ENCODE data around the gene CBS.
"Not testable (repeated sequence)": the region's sequence is repeated elsewhere in the genome, so short reads cannot be mapped to it uniquely, and the experiment has no call there.

Gene CBS

DNA sequence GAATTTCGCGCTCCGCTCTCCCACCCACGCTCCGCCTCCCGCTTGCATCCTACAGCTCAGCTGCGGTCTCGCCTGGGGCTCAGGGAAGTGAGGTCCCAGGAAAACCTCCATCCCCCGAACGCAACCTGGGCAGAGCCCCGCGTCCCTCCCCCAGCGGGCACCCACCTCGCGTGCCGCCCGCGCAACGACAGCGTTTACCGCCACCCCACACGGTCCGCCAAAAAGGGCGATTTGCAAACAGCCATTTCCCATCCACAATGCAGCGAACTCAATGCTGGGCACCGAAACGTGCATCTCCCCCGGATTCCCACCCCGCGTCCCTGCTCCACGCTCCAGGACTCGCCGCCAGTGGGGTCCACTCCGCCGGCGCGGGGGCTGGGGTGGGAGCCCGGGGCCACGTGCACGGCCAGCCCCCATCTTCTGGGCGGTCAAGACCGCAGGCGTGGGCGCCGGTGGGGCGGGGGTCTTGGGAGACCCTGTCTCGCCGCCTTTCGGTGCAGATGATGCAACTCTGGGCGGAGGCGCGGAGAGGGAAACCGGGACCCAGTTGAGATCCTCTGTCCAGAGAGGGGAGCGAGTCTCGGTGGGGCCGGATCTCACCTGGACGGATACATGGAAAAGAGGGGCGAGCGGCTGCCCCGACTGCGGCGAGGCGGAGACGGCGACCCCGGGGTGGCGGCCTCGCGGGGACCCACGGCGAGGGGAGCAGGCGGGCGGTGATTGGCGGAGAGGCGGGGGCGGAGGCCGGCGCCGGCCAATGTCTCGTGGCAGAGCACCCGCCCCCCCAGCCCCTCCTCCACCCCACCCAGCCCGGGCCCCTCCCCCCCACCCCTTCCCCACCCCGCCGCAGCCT is at the start of gene CBS:
CBS (minus strand) TSS at position 666 of the 853 bp plus-strand sequence. CDS start 3,642 bp downstream, outside the sequence.
- not testable (repeated sequence) for DNase-seq

DNA sequence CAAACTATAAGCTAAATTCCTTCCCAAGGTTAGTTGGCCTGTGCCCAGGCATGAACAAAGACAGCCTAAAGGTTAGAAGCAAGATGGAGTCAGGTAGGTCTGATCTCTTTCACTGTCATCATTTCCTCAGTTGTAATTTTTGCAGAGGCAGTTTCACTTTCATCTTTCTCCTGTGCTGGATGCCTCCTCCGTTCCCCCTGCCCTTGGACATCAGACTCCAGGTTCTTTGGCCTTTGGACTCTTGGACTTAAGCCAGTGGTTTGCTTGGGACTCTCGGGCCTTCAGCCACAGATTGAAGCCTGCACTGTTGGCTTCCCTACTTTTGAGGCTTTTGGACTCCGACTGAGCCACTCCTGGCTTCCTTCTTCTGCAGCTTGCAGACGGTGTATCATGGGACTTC is 40.3 kb upstream of the CBS start:
- DNase-seq = not testable (repeated sequence)

DNA sequence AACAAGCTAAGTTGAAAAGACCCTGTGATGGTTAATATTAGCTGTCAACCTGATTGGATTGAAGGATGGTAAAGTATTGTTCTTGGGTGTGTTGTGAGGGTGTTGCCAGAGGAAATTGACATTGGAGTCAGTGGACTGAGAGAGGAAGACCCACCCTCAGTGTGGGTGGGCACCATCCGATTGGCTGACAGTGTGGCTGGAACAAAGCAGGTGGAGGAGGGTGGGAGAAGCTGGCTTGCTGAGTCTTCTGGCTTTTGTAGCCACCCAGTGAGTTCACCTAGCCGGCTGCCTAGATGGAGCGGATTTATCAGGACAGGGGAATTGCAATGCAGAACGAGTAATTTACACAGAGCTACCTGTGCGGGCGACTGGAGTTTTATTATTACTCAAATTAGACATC is 38.8 kb upstream of the CBS start:
- not testable (repeated sequence) for DNase-seq

DNA sequence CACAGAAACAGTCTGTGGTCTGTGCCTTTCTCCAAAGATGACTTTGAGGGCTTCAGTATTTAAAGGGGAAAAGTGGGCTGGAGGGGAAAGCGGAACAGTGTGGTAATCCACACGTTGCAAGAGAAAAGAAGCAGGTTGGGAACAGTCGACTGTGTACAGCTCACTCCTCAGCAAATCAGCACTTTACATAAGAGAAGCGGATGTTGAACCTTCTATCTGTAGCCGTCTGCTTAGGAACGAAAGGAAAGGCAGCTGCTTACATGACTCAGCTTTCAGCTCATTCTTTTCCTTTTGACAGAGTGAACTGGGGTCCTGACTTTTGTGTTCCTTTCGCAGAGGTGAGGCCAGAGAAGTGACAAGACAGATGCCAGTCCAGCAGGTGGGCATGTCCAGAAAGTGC is 33.4 kb upstream of the CBS start:
- DNase-seq = not testable (repeated sequence)

DNA sequence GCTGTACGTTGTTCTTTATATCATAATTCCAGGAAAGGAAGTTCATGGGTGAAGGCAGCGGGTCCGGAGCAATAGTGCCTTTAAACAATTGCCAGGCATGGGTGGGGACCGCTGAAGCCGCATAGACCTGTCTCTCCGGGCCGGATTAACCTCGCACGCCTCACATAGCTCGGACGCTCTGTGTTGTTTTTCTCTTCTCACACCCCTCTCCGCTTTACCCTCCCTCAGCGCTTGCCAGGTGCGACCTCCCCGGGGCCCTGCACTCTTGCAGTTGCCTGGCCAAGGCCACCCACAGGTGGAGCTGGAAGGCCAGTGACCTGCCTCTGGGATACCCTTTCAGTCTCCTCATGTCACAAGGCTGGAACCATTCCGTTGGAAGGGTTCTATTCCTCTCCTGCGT is 32.5 kb upstream of the CBS start:
- DNase-seq = not testable (repeated sequence)

DNA sequence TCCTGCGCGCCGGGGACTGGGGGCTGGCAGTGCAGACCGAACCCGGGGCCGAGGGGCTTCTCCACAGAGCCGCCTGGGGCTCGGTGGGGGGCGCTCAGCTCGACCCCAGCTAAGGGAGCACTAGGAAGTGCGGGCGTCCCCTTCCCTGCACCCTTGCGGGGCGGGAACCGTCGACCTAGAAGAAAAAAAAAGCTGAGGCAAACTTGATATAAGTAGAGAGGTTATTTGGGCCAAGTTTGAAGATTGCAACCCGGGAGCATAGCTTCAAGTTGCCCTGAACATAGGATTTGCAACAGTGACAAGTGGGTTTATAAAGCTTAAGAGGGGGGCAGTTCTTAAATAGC is 32.1 kb upstream of the CBS start:
- not testable (repeated sequence) for DNase-seq

DNA sequence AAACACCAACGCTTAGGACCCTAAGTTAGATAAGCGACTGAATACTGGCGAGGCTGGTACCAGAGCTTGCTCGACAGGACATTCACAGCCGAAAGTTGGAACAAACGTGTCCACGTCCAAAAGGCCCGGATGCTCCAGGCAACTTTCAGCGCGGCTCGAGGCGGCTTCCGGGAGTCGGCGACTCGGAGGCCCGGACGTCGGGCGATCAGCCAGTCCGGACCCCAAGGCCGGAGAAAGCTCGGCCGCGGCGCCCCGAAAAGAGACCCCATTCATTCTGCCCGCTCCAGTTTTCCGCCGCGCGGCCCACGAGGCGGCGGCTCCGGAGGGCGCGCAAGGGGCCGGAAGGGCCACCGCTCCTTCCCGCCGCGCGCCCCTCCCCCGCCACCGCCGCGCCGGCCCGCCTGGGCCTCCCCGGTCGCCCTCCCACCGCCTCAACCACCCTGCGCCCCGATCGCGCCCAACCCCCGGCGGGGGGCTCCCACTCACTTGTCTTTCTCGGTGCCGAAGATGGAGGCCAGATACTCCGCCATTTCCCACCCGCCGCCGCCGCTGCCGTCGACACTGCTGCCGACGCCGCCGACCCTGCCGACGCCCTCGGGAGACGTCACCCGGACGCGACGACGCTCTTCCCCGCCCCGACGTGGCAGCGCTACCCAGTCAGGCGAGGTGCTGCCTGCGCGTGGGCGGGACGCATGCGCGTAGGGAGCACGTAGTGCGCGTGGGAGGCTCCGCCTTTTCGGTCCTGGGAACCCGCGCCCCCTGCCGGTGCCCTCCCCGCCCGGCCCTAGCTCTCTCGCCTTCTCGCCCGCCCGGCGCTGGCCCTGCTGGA is 31.5 kb upstream of the CBS start, which contains the start of gene U2AF1:
U2AF1 (minus strand) TSS at position 606 of the 829 bp plus-strand sequence; CDS start at position 530, 76 bp downstream.
- DNase-seq = not testable (repeated sequence)

DNA sequence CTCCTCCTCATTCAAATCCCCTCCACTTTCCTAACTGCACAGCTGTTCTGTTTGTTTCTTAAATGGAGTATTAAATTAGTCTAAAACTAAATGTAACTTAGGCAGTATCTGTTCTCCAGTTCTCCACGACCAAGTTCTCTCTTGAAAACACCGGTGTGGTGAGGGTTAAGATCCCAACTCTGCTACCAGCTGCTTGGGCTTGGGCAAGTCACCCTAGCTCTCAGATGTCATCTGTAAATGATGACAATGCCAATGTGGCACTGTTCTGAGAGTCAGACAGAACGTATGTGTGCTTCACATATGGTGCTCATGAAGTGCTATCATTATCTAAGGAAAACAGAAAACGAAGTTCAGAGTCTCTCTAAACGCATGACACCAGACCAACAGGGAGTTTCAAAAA is 29.0 kb upstream of the CBS start:
- not testable (repeated sequence) for DNase-seq

DNA sequence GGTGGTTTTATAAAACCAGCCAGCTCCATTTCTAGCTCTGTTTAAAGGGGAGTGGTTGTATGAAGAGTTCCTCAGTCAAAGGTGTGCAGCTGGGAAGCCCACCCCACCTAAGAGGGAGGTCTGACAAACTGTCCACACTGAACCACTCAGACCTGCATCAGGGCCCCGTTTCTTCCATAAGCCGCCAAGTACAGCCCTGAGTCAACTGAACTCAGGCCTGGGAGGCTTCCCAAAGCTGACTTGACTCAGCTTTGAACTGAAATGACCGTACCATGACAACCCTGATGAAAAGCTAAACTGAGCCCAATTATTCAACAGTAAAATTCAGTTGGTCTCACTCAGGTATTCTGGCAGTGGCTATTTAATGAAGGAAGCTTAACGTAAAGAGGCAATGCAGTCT is 26.6 kb upstream of the CBS start:
- not testable (repeated sequence) for DNase-seq

DNA sequence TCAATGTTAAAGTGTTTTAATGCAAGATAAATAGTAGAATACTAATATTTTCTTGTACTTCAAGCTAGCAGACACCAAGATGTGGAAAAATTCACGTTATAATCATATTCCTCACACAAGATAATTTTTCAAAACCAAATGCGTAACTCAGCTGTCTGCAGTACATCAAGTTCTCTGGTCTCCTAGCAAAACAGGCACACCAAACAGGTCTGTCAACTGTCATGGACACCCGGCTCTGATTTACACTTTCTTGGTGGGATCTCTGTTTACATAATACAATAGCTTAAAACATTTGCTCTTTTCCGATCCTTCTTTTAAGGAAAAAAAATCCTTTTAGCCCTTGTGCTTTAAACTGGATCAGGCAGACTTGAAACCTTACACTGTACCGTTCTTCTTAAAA is 26.0 kb upstream of the CBS start:
- DNase-seq = not testable (repeated sequence)

DNA sequence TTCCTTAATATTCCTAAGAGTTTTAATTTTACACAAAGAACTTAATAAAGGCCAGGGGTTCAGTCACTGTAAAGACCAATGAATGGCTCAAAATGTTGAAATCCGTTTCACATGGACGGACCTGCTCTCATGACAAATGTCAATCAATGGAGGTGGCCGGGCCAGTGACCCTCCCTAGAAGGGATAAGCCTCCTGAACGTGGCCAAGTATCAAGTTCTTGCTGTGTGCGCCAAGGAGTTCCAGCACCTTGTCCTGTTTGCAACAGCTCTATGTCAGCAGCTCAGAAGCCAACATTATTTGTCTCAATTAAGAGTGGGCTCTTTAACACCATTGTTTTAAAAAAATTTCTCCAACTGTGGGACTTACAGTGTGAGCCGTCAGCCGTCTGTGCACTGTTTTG is 25.4 kb upstream of the CBS start:
- not testable (repeated sequence) for DNase-seq

DNA sequence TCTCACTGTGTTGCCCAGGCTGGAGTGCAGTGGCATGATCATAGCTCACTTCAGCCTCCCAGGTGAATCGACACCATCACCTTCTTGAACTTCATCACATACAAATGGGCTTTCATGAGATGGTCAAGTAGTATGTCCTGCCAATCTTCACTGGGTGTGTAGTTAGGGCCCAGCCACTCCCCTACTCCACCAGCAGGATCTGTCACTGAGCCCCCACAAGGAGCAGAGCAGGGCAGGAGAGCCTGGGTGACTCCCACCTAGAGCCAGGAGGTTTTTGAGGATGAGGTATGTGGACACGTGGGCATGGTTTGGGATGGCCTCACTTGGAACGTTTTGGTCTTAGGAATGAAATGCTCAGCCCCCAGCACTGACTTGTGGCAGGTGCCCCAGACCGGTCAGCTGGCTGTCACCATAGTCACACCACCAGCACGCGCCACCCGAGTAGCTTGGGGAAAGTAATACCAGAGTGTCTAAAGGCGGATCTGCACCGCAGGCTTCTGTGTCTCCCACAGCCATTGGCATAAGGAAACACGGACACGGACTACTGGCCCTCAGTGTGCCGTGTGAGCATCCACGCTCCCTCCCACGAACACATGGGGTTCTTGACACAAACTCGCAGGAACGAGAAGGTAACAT is 16.5 kb upstream of the CBS start:
- DNase-seq = not testable (repeated sequence)

DNA sequence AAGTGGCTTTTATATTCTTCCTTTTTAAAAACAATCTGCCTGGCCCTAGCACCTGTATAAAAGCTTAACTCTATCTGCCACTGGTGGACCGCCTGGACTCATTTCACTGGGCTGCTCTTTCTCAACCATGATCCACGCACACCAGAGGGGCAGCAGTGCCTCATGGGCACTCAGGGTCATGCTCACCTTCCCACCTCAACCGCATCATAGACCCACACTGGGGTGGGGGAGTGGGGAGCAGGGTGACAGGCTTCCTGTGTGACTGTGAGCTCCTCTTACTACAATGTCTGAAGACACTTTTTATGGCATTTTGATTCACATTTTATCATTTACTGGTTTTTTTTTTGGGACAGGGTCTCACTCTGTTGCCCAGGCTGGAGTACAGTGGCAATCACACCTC is 15.3 kb upstream of the CBS start:
- DNase-seq = not testable (repeated sequence)

DNA sequence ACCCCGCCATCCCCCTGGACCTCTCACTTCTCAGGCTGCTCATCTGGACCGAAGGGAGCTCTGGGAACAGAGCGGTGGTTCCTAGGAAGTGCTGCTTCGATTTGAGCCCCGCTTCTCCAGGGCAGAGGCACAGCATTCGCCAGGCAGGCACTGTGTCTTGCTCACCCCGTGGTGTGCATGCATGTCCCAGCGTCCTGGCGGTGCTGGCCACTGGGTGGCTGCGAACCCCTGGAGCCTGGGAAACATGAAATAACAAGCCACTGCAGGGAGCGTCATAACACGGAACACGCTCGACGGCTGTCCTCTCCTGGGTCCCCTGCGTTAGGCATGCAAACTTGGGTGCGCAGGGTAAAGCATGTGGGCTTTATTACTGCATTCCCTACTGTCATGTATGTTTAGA is 13.8 kb upstream of the CBS start:
- DNase-seq = not testable (repeated sequence)

DNA sequence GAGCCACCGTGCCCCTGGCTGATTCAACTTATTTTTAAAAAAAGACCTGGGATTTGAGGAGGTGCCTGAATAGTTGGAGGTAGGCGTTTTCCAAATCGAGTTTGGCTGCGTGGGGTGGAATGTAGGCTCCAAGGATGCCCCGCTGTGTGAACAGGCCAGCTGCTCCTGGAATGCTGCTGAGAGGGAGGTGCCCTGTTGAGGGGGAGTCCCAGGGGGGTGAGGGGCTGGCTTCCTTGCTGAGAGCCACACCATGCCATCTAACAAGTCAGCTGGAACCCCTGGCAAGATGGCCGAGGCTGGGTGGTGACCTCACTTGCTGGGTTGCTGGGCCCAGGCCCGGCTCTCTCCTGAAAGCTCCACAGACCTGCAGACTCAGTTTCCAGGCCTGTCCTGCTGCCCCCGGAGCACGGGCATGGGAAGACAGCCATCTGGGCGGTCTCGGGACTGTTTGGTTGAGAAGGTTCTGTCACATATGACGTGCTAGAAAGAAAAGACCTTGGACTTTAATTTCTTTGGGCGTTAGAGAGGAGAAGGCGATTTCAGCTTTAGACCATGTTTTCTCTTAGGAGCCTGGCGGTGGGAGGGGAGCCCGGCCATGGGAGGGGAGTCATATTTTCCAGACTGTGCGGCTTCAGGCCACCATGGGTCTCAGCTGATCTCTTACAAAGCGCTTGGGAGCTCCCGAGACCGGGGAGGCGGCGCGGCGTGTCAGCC is 7.1 kb upstream of the CBS start:
- not testable (repeated sequence) for DNase-seq

DNA sequence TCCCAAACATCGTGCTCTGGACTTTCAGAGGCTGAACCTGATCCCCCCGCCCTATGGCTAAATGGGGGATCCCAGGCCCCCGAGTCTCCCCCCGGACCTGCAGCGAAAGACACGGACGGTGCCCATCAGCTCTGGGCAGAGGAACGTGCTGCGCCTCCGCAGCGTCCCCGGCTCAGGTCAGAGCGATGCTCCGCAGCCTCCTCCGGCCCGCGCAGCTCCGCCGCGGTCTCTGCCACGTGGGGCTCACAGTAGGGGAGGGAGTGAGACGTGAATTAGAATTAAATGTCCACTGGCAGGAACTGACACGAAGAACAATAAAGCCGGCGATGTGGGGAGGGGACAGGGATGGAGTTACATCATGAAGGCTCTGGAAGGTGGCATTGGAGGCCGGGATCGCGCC is 1.0 kb upstream of the CBS start:
- DNase-seq = not testable (repeated sequence)

DNA sequence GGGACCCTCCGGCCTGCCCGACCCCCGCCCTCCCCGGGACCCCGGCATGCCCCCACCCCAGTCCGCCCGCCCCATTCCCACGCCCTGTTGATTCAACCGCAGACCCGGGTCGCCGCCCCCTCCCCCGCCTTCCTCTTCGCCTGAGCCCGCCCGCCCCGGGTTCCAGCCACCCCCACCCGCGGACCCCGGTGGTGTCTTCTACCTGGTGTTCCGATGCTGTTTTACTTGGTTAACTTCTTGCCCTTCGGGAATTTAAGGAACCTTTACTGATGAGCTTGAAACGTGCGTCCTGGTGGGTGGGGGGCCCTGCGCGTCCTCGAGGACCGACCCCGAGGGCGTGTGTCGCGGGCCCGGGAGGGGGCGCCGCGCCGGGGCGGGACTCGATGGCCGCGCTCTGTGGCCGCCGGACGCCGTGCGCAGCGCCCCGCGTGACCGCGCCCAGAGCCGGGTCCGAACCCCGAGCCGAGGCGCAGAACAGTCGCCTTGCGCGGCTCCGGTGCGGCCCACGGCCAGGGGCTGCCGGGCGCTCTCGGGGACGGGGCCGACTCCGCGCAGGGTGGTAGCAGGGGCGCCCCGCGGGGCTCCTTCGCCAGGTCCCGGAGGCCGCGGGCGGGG is 495 bp upstream of the CBS start:
- DNase-seq = not testable (repeated sequence)

DNA sequence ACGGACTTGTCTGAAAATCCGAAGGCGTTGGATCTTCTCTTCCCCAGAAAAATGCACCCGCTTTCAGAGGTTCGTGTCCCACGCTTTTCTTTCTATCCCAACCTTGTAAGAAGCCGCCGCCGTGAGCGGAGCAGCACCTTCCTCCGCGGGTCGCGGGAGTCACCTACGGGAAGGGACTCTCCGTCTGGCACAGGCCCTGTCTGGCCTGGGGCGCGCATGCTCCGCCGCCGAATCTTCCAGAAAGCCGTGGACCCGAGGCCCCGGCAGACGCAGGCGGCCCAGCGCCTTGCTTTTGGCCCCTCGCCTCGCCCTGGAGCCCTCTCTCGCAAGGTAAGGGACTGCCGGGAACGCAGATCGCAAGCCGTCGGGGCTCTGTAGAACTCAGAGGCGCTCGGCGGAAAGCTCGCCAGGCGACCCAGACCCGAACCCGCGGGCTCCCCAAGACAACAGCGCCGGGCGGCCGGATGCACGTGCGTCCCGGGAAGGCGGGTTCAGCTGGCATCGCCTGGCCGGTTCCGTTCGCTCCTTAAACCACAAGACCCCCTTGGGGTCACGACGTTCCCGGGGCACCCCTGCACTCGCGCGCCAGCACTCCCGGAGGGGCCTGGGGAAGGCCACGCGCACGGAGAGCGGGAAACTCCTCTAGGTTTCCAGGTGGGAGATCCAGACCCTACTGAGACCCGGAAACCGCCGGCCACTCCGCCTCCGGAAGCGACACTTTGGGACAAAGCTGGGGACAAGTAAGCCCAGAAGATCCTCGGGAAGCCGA is 1.1 kb downstream of the CBS start:
- not testable (repeated sequence) for DNase-seq

DNA sequence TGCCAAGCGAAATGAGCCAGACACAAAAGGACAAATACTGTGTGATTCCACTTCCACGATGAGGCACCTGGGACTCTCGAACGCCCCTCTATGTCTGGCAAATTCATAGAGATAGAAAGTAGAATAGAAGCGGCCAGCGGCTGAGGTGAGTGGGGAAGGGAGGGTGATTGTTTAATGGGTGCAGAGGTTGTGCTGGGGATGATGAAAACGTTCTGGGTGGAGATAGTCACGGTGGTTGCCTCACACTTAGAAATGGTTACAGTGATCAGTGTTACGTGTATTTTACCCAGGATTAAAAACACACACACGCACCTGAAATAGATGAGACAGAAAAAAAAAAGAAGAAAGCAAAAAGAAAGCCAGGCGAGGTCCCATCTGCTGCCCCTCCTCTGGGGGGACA is 2.9 kb downstream of the CBS start:
- not testable (repeated sequence) for DNase-seq

DNA sequence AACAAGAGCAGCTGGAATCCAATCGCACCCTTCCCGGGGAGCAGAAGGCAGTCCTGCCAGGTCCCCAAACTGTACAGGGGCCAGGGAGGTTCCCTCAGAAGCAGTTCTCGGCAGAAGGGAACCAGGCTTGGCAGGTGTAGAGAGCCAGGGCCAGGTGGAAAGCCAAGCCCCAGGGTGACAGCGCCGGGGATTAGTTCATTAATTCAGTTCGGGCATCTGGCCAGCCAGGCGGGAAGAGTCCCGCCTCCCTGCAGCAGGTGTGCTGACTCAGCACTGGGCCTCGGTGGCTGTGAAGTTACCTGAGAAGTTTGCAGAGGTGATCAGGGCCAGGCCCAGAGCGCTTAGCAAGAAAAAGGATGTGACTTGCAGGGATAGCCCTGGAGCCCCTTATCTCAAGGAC is 6.0 kb downstream of the CBS start:
- DNase-seq = not testable (repeated sequence)

DNA sequence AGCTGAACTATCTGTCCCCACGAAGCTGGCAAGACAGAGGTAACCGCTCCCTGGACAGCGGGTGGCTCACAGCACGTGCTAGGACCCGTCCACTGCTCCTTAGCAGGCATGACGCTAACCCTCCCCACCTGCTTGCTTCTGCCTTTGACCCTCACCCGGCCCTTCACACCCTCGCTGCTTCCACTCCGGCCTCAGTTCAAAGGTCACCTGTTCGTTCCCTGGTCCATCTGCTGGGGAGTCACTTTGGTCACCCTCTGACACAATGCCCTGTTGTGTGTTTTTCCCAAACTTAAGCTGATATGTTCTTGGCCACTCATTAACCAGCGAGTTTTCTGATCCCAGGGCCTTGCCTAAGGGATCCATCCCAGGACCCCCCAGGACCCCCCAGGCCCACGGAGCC is 7.6 kb downstream of the CBS start:
- DNase-seq = not testable (repeated sequence)

Data from SIG-M5 (cell line).